ENCODE measurements around the gene NME5.

- TF ChIP-seq POLR2A (IDR thresholded peaks at IDR 0.05; ENCODE audit: control extremely low read depth in 1 of 2, low read depth in 2 of 2, low read length in 2 of 2): no peak
- TF ChIP-seq ZNF274 (IDR thresholded peaks at IDR 0.05; ENCODE audit: borderline replicate concordance, extremely low read depth, low read length): no peak
- no peak for TF ChIP-seq ASH2L (IDR thresholded peaks at IDR 0.05; ENCODE audit: low read length)
- no peak for TF ChIP-seq CTCF (IDR thresholded peaks at IDR 0.05; ENCODE audit: control extremely low read depth in 1 of 3, insufficient read depth in 1 of 3, low read depth in 1 of 3, low read length in 3 of 3)
- no peak for TF ChIP-seq EZH2 (IDR thresholded peaks at IDR 0.05; ENCODE audit: low read depth, low read length, severe bottlenecking)
- no peak for TF ChIP-seq SIRT6 (IDR thresholded peaks at IDR 0.05; ENCODE audit: low read length)
- TF ChIP-seq TAF1 (IDR thresholded peaks at IDR 0.05; ENCODE audit: low read depth, low read length): no peak
- TF ChIP-seq KDM1A (IDR thresholded peaks at IDR 0.05; ENCODE audit: borderline replicate concordance, low read length): no peak
- no peak for TF ChIP-seq BRCA1 (IDR thresholded peaks at IDR 0.05; ENCODE audit: low read depth, low read length)
- TF ChIP-seq PHF8 (conservative IDR thresholded peaks at IDR 0.05; ENCODE audit: low read depth, low read length): no peak
- no peak for TF ChIP-seq BCL11A (IDR thresholded peaks at IDR 0.05; ENCODE audit: low read depth in 2 of 2, low read length in 2 of 2)
- no peak for TF ChIP-seq TBP (IDR thresholded peaks at IDR 0.05; ENCODE audit: low read depth, low read length)
- no peak for TF ChIP-seq E2F6 (IDR thresholded peaks at IDR 0.05)
- no peak for TF ChIP-seq KDM4A (IDR thresholded peaks at IDR 0.05; ENCODE audit: low read depth, low read length, severe bottlenecking)
Measured at GRCh38 chr5:138180841-138181240, 41.6 kb upstream of the NME5 start.

All from H1 (cell line).